HL-60/S4 treated with phorbol 12-myristate 13-acetate at 8.2 ng/mL for 4 days and 3 days (cell line): ENCODE results near the gene BATF.

Experiments used
- in situ Hi-C: fragments of 300-500 bp; cut with MboI; formaldehyde crosslinking; loops from 2 replicates; pipeline ENCODE4 v1.15.0; 2022; ENCODE audit warnings: low sequenced_read_pairs

The BATF gene

GRCh38 chr14:75499084-75499875 is 23.0 kb upstream of the BATF start:
- in situ Hi-C loops = no loop called here

GRCh38 chr14:75501080-75501479 is 21.2 kb upstream of the BATF start:
- in situ Hi-C loops = no loop called here

GRCh38 chr14:75504411-75504810 is 17.9 kb upstream of the BATF start:
- in situ Hi-C loops = no loop called here

GRCh38 chr14:75506930-75507329 is 15.3 kb upstream of the BATF start:
- in situ Hi-C loops = no loop called here

GRCh38 chr14:75510547-75510946 is 11.7 kb upstream of the BATF start:
- in situ Hi-C loops = no loop called here

GRCh38 chr14:75511201-75511600 is 11.1 kb upstream of the BATF start:
- in situ Hi-C loops = no loop called here

- in situ Hi-C loops = no loop called here
Measured at GRCh38 chr14:75513911-75514672, 8.2 kb upstream of the BATF start.

- in situ Hi-C loops = no loop called here
Measured at GRCh38 chr14:75514673-75515628, 7.3 kb upstream of the BATF start.

GRCh38 chr14:75515629-75515996 is 6.7 kb upstream of the BATF start:
- in situ Hi-C loops = no loop called here

GRCh38 chr14:75518625-75519024 is 3.6 kb upstream of the BATF start:
- in situ Hi-C loops = no loop called here

- in situ Hi-C loops = no loop called here
Measured at GRCh38 chr14:75519394-75519793, 2.9 kb upstream of the BATF start.

- in situ Hi-C loops = no loop called here
Measured at GRCh38 chr14:75519826-75520728, 2.2 kb upstream of the BATF start.

GRCh38 chr14:75520852-75521251 is 1.4 kb upstream of the BATF start:
- in situ Hi-C loops = no loop called here

GRCh38 chr14:75521415-75522199 is 662 bp upstream of the BATF start:
- in situ Hi-C loops = no loop called here

GRCh38 chr14:75522983-75523318 is 682 bp downstream of the BATF start:
- in situ Hi-C loops = no loop called here

GRCh38 chr14:75523771-75524171 is 1.5 kb downstream of the BATF start:
- in situ Hi-C loops = no loop called here

- in situ Hi-C loops = no loop called here
Measured at GRCh38 chr14:75525969-75526368, 3.7 kb downstream of the BATF start.

- in situ Hi-C loops = no loop called here
Measured at GRCh38 chr14:75527449-75528163, 5.3 kb downstream of the BATF start.

- in situ Hi-C loops = no loop called here
Measured at GRCh38 chr14:75531256-75531655, 9.0 kb downstream of the BATF start.
